ENCODE results near the gene CAMTA1.

DNA sequence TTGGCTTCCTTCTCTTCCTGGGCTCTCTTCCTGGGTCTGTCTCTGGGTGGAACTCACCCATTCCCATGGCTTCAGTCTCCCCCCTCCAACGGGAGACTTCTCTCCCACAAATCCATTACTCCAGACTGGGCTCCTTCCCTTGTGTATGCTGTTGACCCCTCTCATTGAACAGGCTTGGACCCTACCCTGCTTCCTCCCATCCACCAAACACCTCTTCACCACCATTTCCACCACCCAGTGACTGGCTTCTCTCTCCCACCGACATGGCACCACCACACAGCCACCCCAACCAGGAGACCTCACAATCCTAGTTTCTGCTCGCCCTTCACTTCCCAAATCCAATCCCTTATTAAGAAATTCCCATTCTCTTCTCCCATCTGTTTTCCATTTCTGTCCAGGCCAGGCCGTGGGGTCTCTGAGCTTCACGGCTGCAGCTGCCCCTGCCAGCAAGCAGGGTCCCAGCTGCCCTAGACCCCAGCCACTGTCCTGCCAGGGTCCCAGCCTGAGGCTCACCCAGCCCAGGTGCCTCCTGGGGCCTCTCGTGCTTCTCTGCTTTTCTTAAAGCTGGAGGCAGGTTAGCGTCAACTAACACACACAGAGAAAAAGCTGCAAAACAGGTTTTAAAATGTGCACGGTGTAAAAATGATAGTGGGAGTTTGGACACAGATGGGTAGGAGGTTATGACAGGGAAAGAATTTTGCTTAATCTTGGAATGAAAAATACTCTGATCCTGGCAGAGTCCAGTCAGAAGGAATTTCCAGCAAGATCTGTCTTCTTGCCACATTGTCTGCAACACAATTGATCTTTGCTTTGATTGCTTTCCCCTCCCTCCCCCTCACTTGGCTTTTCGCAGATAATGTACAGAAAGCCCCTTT, 602.0 kb downstream of the CAMTA1 start:
- TF ChIP-seq, protein P1, sequence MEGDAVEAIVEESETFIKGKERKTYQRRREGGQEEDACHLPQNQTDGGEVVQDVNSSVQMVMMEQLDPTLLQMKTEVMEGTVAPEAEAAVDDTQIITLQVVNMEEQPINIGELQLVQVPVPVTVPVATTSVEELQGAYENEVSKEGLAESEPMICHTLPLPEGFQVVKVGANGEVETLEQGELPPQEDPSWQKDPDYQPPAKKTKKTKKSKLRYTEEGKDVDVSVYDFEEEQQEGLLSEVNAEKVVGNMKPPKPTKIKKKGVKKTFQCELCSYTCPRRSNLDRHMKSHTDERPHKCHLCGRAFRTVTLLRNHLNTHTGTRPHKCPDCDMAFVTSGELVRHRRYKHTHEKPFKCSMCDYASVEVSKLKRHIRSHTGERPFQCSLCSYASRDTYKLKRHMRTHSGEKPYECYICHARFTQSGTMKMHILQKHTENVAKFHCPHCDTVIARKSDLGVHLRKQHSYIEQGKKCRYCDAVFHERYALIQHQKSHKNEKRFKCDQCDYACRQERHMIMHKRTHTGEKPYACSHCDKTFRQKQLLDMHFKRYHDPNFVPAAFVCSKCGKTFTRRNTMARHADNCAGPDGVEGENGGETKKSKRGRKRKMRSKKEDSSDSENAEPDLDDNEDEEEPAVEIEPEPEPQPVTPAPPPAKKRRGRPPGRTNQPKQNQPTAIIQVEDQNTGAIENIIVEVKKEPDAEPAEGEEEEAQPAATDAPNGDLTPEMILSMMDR (IDR thresholded peaks at IDR 0.05): no peak
- no peak for TF ChIP-seq POLR2A (IDR thresholded peaks at IDR 0.05)
- no peak for TF ChIP-seq POLR2AphosphoS5 (IDR thresholded peaks at IDR 0.05)

Data from prostate gland (tissue), 2 donors.